NCI-H2196 treated with DMSO at 0.1 percent for 48 hours (cell line): ENCODE measurements around the gene GPR156.
"Not testable (repeated sequence)": the region's sequence is repeated elsewhere in the genome, so short reads cannot be mapped to it uniquely, and the experiment has no call there.

Source experiments
- DNase-seq: peaks from one replicate; lab custom pipeline; 2025; ENCODE audit not compliant: unreplicated experiment; lab: John Stamatoyannopoulos, UW

GPR156 gene

DNA sequence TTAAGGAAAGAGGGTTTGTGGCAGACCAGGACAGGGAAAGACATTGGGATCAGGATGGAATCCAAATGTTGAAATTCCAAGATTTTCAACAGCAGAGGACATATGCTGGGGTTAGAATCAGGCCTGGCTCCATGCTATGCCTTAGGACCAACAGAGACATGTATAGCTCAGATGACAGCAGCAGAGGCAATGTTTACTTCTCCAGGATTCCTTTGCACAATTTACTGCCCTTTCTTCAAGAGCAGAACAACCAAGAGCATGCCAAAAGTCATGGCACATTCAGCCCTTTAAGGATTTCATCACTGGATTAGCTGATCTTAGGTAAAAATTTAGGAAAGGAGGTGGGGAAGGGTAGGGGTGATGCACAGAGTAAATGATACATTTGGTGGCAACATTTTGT is 121.2 kb downstream of the GPR156 start:
- no peak for DNase-seq

- DNase-seq, result no peak
These were observed 122.0 kb downstream of the GPR156 start for GRCh38 chr3:120163026-120163425.

DNA sequence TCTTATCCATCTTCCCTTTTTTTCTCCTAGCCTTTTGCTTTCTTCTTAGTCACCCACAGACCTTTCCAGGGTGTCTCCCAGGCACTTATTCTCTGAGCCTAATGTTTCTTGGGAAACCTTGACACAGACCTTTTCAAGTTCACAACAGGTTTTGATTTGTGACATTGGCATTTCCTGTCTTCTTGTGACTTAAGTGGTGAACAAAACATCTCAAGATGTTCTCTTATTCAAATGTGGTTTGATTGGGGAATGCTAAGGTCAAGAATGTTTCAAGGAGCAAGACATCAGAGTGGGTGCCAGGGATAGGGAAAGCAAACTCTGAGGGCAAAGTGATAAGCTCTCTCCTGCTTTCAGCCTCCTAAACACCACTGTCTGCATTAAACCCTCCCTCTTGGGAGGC is 122.6 kb downstream of the GPR156 start:
- no peak for DNase-seq

DNA sequence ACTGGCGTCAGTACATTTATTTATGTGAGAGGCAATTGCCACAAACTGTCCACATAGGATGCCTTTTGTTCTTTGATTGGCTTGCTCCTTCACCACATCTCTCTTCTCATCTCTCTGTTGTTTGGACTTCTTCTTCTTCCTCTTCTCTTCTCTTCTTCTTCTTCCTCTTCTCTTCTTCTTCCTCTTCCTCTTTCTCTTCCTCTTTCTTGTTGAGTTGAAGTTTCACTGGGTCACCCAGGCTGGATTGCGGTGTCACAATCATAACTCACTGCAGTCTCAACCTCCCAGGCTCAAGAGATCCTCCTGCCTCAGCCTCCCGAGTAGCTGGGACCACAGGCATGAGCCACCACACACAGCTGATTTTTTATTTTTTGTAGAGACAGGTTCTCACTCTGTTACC is 123.1 kb downstream of the GPR156 start:
- no peak for DNase-seq

DNA sequence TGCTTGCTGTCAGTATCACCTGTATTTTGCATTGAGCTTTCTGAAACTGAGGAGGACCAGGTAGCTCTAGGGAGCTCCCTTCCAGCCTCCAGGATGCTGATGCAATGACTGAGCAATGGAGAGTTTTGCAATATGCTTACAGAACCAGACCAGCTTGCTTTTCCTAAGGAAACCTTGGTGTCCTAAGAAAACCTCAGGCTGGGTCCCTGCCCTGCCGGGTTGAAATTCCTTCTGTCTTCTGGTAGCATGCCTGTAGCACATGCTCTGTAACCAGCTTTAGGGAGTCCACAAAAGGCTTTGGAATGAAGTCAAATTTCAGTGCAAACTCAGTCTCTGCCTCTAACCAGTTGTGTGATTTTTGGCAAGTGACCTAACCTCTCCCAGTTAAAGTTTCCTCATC is 125.0 kb downstream of the GPR156 start:
- DNase-seq, result peak; percentile 27

- no peak for DNase-seq
These were observed 127.3 kb downstream of the GPR156 start for GRCh38 chr3:120157681-120158080.

- DNase-seq, result no peak
These were observed 127.9 kb downstream of the GPR156 start for GRCh38 chr3:120157113-120157512.

DNA sequence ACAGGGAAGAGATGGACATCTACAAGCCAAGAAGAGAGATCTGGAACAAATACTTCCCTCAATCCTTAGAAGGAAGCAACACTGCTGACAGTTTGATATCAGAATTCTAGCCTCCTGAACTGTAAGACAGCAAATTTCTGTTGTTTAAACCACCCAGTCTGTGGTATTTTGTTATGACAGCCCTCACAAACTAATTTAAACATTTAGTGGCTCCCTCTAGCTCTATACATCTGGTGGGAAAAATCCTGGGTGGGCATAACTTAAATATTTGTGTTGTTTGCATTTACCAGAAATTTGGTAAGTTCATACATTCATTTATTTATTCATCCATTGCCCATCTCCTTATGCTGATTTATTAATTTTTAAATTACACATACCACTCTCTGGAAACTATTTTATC is 128.3 kb downstream of the GPR156 start:
- no peak for DNase-seq

GRCh38 chr3:120155694-120156093 is 129.3 kb downstream of the GPR156 start:
- DNase-seq, result not testable (repeated sequence)

DNA sequence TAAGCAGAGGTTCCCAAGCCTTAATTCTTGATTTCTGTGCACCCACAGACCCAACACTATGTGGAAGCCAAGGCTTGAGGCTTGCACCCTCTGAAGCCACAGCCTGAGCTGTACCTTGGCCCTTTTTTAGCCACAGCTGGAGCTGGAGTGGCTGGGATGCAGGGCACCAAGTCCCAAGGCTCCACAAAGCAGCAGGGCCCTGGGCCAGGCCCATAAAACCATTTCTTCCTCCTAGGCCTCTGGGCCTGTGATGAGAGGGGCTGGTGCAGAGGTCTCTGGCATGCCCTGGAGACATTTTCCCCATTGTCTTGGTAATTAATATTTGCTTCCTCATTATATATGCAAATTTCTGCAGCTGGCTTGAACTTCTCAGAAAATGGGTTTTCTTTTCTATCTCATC is 129.9 kb downstream of the GPR156 start:
- no peak for DNase-seq

GRCh38 chr3:120153294-120153693 is 131.7 kb downstream of the GPR156 start:
- DNase-seq, result no peak

DNA sequence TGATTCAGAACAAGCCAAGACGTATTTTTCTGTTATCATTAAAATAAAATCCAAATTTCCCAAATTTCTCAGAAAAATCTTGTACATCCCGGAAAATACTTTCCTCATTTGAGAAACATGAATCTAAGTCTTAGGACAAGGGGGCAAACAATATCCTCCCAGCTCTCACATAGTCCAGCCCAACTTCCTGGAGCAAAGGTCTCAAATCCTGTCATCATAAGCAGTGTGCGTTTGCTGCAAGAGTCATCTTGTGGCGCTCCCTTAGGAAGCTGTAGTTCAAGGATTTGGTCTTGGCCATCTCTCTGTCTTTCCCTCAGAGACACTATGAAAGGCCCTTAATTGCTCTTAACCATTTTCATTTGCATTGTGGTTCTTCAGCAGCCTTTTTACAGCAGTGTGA is 133.2 kb downstream of the GPR156 start:
- DNase-seq, result no peak

- DNase-seq, result no peak
These were observed 136.7 kb downstream of the GPR156 start for GRCh38 chr3:120148187-120148949.

- DNase-seq, result peak; percentile 35
These were observed 137.8 kb downstream of the GPR156 start for GRCh38 chr3:120147072-120147871.

- no peak for DNase-seq
These were observed 139.3 kb downstream of the GPR156 start for GRCh38 chr3:120145542-120146285.

DNA sequence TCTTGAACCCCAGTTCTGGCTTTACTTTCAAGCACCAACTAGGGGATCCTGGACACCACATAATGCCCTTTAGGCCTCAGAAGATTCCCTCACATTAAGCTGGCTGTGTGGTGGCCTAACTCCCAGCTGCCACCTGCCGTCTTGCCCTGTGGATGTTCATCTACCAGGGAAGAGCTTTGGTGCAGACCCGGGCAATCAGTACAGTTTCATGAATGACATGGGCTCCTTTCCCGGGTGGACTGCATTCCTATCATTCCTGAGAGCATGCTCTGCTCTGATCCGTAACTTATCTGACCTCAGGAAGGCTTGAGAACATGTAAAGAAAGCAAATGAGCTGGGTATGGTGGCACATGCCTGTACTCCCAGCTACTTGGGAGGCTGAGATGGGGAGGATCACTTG is 140.8 kb downstream of the GPR156 start:
- DNase-seq, result no peak

- DNase-seq, result no peak
These were observed 141.3 kb downstream of the GPR156 start for GRCh38 chr3:120143676-120144075.

GRCh38 chr3:120142236-120142635 is 142.8 kb downstream of the GPR156 start:
- no peak for DNase-seq

GRCh38 chr3:120140098-120140742 is 144.8 kb downstream of the GPR156 start:
- no peak for DNase-seq

GRCh38 chr3:120139140-120139539 is 145.9 kb downstream of the GPR156 start:
- DNase-seq, result no peak

DNA sequence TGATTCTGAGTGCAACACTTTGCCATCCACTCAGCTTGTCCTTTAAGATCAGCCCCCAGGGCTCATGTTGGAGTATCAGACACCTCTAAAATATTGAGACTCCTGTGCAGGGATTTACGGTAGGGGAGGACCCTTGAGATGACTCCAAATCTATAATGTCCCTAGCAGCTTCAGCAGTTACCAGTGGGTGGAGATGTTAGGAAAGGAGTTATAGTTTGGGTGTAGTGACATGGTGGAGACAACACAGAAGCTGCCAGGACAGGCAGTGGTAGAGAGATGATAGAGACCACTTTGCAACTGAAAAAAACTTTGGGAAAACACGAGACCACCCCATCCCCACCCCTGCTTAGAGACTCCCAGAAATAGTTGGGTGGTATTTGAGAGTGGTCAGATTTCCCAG is 147.5 kb downstream of the GPR156 start:
- no peak for DNase-seq
